Suprapubic skin (tissue), 4 donors: Measurements from ENCODE around the gene CTF1. TPM values are rescaled to one million over a fixed set of nuclear protein-coding genes. Genes with fewer than 3 reads are reported as not detected.

ENCODE experiments used
- DNase-seq, 2 donors: peaks; one replicate each; pipeline ENCODE4 v3.0.0-alpha.2; 2019; ENCODE audit warnings: low spot score in 2 of 2
- H3K27ac ChIP-seq: fragments of 200-600 bp; sonication (generic); one replicate; pipeline ENCODE4 v1.5.1; 2019
- H3K27me3 ChIP-seq: fragments of 200-600 bp; sonication (generic); one replicate; pipeline ENCODE4 v1.5.1; 2019
- H3K36me3 ChIP-seq: fragments of 200-600 bp; sonication (generic); one replicate; pipeline ENCODE4 v1.5.1; 2019
- H3K4me1 ChIP-seq: fragments of 200-600 bp; sonication (generic); one replicate; pipeline ENCODE4 v1.5.1; 2019
- H3K4me3 ChIP-seq: fragments of 200-600 bp; sonication (generic); one replicate; pipeline ENCODE4 v1.5.1; 2019; ENCODE audit warnings: mild to moderate bottlenecking
- H3K9me3 ChIP-seq: fragments of 200-600 bp; sonication (generic); one replicate; pipeline ENCODE4 v1.5.1; 2019
- CTCF ChIP-seq, 2 donors: fragments of 200-600 bp in 1 of 2; fragments of 450-650 bp in 1 of 2; sonication (generic) in 1 of 2; IDR thresholded peaks; one replicate each; pipeline ENCODE4 v1.5.1; 2016 to 2019; ENCODE audit warnings: antibody characterized with exemption in 2 of 2, mild to moderate bottlenecking in 1 of 2, moderate library complexity in 1 of 2
- EP300 ChIP-seq: sonication (generic); formaldehyde crosslinking; IDR thresholded peaks from one replicate; pipeline ENCODE4 v1.6.1; 2017; ENCODE audit warnings: antibody characterized with exemption
- POLR2A ChIP-seq, 2 donors: fragments of 450-650 bp; IDR thresholded peaks; one replicate each; pipeline ENCODE4 v1.6.1; 2017; ENCODE audit warnings: antibody characterized with exemption in 2 of 2, mild to moderate bottlenecking in 2 of 2, moderate library complexity in 2 of 2
- POLR2AphosphoS5 ChIP-seq, 3 donors: sonication (generic); formaldehyde crosslinking; IDR thresholded peaks; one replicate each; pipeline ENCODE4 v1.6.1; 2017; ENCODE audit warnings: antibody characterized with exemption in 3 of 3
- WGBS: methylation state at CpG from one replicate; pipeline ENCODE4 v1.1.5; 2018; 5-methylcytosine and 5-hydroxymethylcytosine counted together
- total RNA-seq, 4 donors: library from RNA; depleted of rRNA; stranded (reverse); fragments of >200 nt; gene quantifications; one replicate each; pipeline ENCODE4 v1.1.0, GENCODE V29; 2016

CTF1 gene
- total RNA-seq, 4 donors from 2014 or later, result 0.30 to 1.3 (median 0.71) TPM

- peak; percentile 99 to 100 for DNase-seq
- Histone ChIP-seq H3K4me3 (peak overlapping the region; percentile 73), H3K4me1 (peaks cover 39% of the 10 kb centered on the region), H3K9me3 (no peaks in the 10 kb centered on the region), H3K27me3 (no peaks in the 10 kb centered on the region), H3K27ac (peak overlapping the region; percentile 93), H3K36me3 (peaks cover 11% of the 10 kb centered on the region)
- TF ChIP-seq POLR2A (IDR thresholded peaks at IDR 0.05) (no peak), EP300 (no peak), POLR2AphosphoS5 (IDR thresholded peaks at IDR 0.05) (peak; percentile 69 to 97 (median 83)), CTCF (IDR thresholded peaks at IDR 0.05) (no peak)
- under 1% methylated on average over 33 of the region's 33 CpGs for WGBS
Observed at GRCh38 chr16:30922960-30923535, 26.6 kb downstream of the CTF1 start.

- H3K4me1 ChIP-seq, result peaks cover 39% of the 10 kb centered on the region
- peak in 1 of 2 donors; percentile 83 for DNase-seq
- WGBS, result 0% methylated on average over 15 of the region's 31 CpGs
Observed at GRCh38 chr16:30923554-30924075, 27.2 kb downstream of the CTF1 start, which contains the start of gene FBXL19. FBXL19 (plus strand) TSS chr16:30923572; CDS start chr16:30925755, 2,183 bp downstream.

GRCh38 chr16:30924076-30924912 lies 27.9 kb downstream of the CTF1 start:
- DNase-seq, result peak in 1 of 2 donors; percentile 78
- peaks cover 42% of the 10 kb centered on the region for H3K4me1 ChIP-seq
- H3K27me3 ChIP-seq, result no peaks in the 10 kb centered on the region
- H3K27ac ChIP-seq, result peak overlapping the region; percentile 77
- H3K4me3 ChIP-seq, result peak overlapping the region; percentile 73
- no peaks in the 10 kb centered on the region for H3K9me3 ChIP-seq
- TF ChIP-seq POLR2AphosphoS5 (IDR thresholded peaks at IDR 0.05) (no peak), POLR2A (IDR thresholded peaks at IDR 0.05) (no peak), CTCF (IDR thresholded peaks at IDR 0.05) (no peak), EP300 (no peak)
- peaks cover 11% of the 10 kb centered on the region for H3K36me3 ChIP-seq
- WGBS, result 17% methylated on average over 12 of the region's 53 CpGs

More at GRCh38 chr16:30923554-30924075, 27.2 kb downstream of the CTF1 start, which contains the start of gene FBXL19:
- TF ChIP-seq POLR2AphosphoS5 (IDR thresholded peaks at IDR 0.05) (no peak), CTCF (IDR thresholded peaks at IDR 0.05) (no peak)
- Histone ChIP-seq H3K36me3 (peaks cover 11% of the 10 kb centered on the region), H3K27ac (peak within 1 kb of the TSS; percentile 93), H3K27me3 (no peaks in the 10 kb centered on the region), H3K9me3 (no peaks in the 10 kb centered on the region), H3K4me3 (peak within 1 kb of the TSS; percentile 73)

GRCh38 chr16:30924913-30925631 lies 28.7 kb downstream of the CTF1 start:
- WGBS, result 73% methylated on average over 11 of the region's 11 CpGs
- peaks cover 42% of the 10 kb centered on the region for H3K4me1 ChIP-seq

More at GRCh38 chr16:30924913-30925631, 28.7 kb downstream of the CTF1 start:
- no peaks in the 10 kb centered on the region for H3K27me3 ChIP-seq
- TF ChIP-seq POLR2AphosphoS5 (IDR thresholded peaks at IDR 0.05) (no peak), CTCF (IDR thresholded peaks at IDR 0.05) (no peak), EP300 (no peak), POLR2A (IDR thresholded peaks at IDR 0.05) (no peak)
- peaks cover 15% of the 10 kb centered on the region for H3K36me3 ChIP-seq
- H3K27ac ChIP-seq, result no peak overlapping the region
- peak overlapping the region; percentile 73 for H3K4me3 ChIP-seq
- no peaks in the 10 kb centered on the region for H3K9me3 ChIP-seq
- no peak for DNase-seq
